Lower lobe of right lung (tissue), 2 donors: ENCODE results near the gene GREM2. TPM values are rescaled to one million over a fixed set of nuclear protein-coding genes. Genes with fewer than 3 reads are reported as not detected.

Experiments used
- ATAC-seq, 2 donors: fragments of 200-7000 bp; cut with Tn5 transposase; one replicate each; pipeline ENCODE4 v1.9.1; 2020 to 2022; ENCODE audit warnings: mild to moderate bottlenecking in 2 of 2, moderate library complexity in 2 of 2
- DNase-seq: peaks from one replicate; pipeline ENCODE4 v3.0.0-alpha.2; 2020
- H3K27ac ChIP-seq: fragments of 200-600 bp; one replicate; pipeline ENCODE4 v1.8.0; 2022
- H3K27me3 ChIP-seq: fragments of 200-600 bp; one replicate; pipeline ENCODE4 v1.8.0; 2022; ENCODE audit warnings: low read depth
- H3K36me3 ChIP-seq: fragments of 200-600 bp; one replicate; pipeline ENCODE4 v1.8.0; 2022; ENCODE audit warnings: mild to moderate bottlenecking
- H3K4me1 ChIP-seq: fragments of 200-600 bp; one replicate; pipeline ENCODE4 v1.8.0; 2022
- H3K4me3 ChIP-seq: fragments of 200-600 bp; one replicate; pipeline ENCODE4 v1.8.0; 2022; ENCODE audit warnings: mild to moderate bottlenecking
- H3K9me3 ChIP-seq: fragments of 200-600 bp; one replicate; pipeline ENCODE4 v1.8.0; 2022
- intact Hi-C: fragments of 100-400 bp; cut with DNase I; formaldehyde crosslinking; loops from one replicate; pipeline ENCODE4 v1.11.0; 2022
- total RNA-seq: library from RNA; stranded (reverse); fragmentation: NEBNext Ultra II Directional; extraction: Animal tissue kit (Norgen Biotek cat#: 25700); gene quantifications from one replicate; pipeline ENCODE4 v1.2.1, GENCODE V29; 2021
- TF ChIP-seq, protein P1 (sequence below): fragments of 200-600 bp; IDR thresholded peaks from one replicate; pipeline ENCODE4 v1.8.0; 2022; ENCODE audit warnings: antibody characterized with exemption, mild to moderate bottlenecking
- donor health status: DM: no; HTN: yes; CAD: no; lungs with severe emphysema.

Gene GREM2
- total RNA-seq, 1 donor from 2014 or later, result 0.74 TPM

DNA sequence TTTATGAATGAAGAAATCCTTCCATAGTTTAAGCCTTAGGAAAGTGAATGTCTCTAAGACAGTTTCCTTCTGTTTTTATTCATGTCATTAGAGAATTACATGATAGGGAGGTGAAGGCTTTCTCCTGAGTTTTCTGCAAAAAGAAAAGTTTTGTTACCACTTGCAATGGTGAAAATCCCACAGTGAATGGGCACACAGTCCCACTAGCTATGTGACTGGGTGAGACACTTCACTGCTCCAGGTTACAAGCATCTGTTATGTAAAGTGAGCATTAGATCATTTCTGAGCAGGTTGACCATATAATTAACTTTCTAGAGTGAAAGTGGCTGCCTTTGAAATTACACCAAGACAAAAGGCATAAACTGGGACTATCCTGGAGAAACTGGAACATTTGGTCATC lies 38.9 kb upstream of the GREM2 start:
- ATAC-seq (no peak), DNase-seq (no peak)
- Histone ChIP-seq H3K36me3 (no peaks in the 10 kb centered on the region), H3K4me1 (no peaks in the 10 kb centered on the region), H3K9me3 (no peaks in the 10 kb centered on the region), H3K4me3 (no peak overlapping the region), H3K27me3 (no peaks in the 10 kb centered on the region), H3K27ac (no peak overlapping the region)
- TF ChIP-seq, protein P1, sequence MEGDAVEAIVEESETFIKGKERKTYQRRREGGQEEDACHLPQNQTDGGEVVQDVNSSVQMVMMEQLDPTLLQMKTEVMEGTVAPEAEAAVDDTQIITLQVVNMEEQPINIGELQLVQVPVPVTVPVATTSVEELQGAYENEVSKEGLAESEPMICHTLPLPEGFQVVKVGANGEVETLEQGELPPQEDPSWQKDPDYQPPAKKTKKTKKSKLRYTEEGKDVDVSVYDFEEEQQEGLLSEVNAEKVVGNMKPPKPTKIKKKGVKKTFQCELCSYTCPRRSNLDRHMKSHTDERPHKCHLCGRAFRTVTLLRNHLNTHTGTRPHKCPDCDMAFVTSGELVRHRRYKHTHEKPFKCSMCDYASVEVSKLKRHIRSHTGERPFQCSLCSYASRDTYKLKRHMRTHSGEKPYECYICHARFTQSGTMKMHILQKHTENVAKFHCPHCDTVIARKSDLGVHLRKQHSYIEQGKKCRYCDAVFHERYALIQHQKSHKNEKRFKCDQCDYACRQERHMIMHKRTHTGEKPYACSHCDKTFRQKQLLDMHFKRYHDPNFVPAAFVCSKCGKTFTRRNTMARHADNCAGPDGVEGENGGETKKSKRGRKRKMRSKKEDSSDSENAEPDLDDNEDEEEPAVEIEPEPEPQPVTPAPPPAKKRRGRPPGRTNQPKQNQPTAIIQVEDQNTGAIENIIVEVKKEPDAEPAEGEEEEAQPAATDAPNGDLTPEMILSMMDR, result no peak
- intact Hi-C loops, result no loop called here

DNA sequence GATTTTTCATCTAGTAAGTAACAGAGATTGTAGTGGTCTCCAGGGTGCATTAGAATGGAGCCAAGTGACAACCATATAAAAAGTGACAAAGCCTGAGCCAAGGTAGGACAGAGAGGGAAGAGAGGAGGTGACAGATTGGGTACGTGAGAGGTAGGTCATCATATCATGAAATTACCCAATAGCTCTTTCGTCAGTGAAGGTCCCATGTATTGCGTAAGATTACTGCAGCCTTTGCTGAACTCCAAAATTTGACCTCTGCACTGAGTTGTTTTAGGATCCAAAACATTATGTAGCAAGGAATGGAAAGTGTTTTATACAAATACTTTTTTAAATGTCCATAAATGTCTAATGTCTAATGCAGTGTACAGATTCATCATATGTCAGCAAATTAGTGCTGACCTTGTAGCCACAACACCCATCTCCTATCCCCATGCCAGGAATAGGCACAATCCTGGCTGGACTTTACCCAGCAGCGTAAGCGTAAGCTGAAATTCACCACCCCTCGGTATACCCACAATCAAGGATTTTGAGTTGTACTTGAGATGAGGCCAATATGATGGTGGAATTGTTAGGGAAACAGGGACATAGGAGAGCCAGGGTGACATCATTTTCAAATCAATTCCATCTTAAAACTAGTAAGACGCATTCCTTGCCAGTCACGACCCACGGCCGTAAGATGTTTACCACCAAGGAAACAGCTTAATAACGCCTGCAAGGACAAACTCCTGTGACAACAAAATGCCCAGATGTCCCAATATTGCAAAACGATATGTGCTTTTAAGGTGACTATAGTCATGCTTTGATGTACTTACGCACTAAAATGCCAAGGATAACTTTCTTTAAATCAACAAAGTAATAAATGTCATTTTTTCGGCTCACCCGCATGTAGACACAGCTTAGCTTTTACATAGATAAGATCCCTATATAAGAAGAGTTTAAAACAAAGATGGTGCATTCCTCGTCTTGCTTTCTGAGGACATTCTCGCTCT lies 38.1 kb upstream of the GREM2 start:
- ATAC-seq (no peak), DNase-seq (no peak)
- Histone ChIP-seq H3K36me3 (no peaks in the 10 kb centered on the region), H3K4me1 (no peaks in the 10 kb centered on the region), H3K27me3 (no peaks in the 10 kb centered on the region), H3K4me3 (no peak overlapping the region), H3K9me3 (no peaks in the 10 kb centered on the region), H3K27ac (no peak overlapping the region)
- intact Hi-C loops, result no loop called here
- TF ChIP-seq, protein P1, result no peak

DNA sequence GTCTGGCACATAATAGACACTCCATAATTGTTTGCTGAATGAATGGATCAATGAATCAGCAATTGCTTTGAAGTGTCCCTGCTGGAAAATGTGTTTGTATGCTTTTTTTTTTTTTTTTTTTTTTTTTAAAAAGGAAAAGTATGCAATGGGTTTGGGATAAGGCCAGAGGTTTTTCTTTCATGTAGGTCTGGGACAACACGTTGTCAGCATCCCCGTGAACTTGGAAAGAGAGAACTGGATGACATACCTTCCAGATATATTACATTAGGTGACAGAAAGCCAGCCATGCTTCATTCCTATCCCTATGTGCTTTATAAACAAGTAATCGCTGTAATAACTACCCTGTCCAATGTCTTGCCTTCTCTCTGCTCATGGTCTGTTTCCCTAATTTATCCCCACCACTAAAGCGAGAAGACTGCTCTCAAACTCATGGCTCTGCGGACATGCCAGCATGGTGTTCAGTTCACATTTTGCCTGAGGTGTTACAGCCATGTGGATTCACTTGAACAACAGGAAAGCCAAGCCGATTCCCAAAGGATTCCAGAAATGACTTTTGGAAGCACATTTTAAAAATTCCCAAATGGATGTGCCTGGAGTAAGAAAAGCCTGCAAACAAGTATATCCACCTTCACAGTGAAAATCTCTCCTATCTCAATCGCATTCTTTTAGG lies 34.8 kb upstream of the GREM2 start:
- no peak overlapping the region for H3K27ac ChIP-seq
- intact Hi-C loops, result no loop called here
- TF ChIP-seq, protein P1, result no peak

GRCh38 chr1:240644732-240645131 lies 32.8 kb upstream of the GREM2 start:
- H3K27me3 ChIP-seq, result no peaks in the 10 kb centered on the region
- no peak overlapping the region for H3K4me3 ChIP-seq
- no peak overlapping the region for H3K27ac ChIP-seq
- ATAC-seq (no peak), DNase-seq (no peak)
- intact Hi-C loops, result no loop called here
- TF ChIP-seq, protein P1, result no peak
- no peaks in the 10 kb centered on the region for H3K9me3 ChIP-seq
- H3K4me1 ChIP-seq, result no peaks in the 10 kb centered on the region
- no peaks in the 10 kb centered on the region for H3K36me3 ChIP-seq

More for the DNA sequence above, 34.8 kb upstream of the GREM2 start:
- Histone ChIP-seq H3K9me3 (no peaks in the 10 kb centered on the region), H3K27me3 (no peaks in the 10 kb centered on the region), H3K36me3 (no peaks in the 10 kb centered on the region), H3K4me1 (no peaks in the 10 kb centered on the region), H3K4me3 (no peak overlapping the region)
- DNase-seq, result no peak
- no peak for ATAC-seq

- DNase-seq, result no peak
- Histone ChIP-seq H3K4me3 (no peak overlapping the region), H3K27me3 (no peaks in the 10 kb centered on the region), H3K9me3 (no peaks in the 10 kb centered on the region), H3K4me1 (no peaks in the 10 kb centered on the region), H3K27ac (no peak overlapping the region), H3K36me3 (no peaks in the 10 kb centered on the region)
- ATAC-seq, result no peak
- TF ChIP-seq, protein P1, result no peak
- intact Hi-C loops, result no loop called here
Observed at GRCh38 chr1:240635466-240636256, 23.7 kb upstream of the GREM2 start.
